Ramos (cell line): ENCODE measurements around the gene MAP3K15.
"Not testable (repeated sequence)": the region's sequence is repeated elsewhere in the genome, so short reads cannot be mapped to it uniquely, and the experiment has no call there.

Experiments
- in situ Hi-C: fragments of 300-500 bp; cut with MboI; formaldehyde crosslinking; loops from one replicate; pipeline ENCODE4 v1.14.3; 2022; ENCODE audit warnings: low sequenced_read_pairs; ENCODE audit not compliant: unreplicated experiment

MAP3K15 gene

GRCh38 chrX:19422661-19423060, 92.6 kb downstream of the MAP3K15 start:
- in situ Hi-C loops, result not testable (repeated sequence)

DNA sequence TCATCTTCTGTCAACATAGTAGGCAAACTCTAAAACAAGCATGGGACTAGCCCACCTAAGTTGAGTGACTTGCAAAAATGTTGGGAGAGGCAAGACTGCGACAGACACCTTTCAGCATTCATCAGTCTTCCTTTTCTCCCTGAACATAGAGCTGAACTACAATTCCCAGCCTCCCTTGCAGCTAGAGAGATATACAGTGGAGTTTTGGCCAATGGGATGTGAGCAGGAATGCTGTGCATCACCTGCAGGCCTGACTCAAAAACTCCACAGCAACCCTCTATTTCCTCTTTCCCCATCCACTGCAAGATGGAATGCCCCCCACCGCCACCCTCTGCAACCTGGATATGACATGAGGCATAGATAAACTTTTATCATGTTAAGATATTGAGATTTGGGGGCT, 105.0 kb downstream of the MAP3K15 start:
- in situ Hi-C loops, result no loop called here

GRCh38 chrX:19403696-19404095, 111.6 kb downstream of the MAP3K15 start:
- in situ Hi-C loops, result no loop called here

DNA sequence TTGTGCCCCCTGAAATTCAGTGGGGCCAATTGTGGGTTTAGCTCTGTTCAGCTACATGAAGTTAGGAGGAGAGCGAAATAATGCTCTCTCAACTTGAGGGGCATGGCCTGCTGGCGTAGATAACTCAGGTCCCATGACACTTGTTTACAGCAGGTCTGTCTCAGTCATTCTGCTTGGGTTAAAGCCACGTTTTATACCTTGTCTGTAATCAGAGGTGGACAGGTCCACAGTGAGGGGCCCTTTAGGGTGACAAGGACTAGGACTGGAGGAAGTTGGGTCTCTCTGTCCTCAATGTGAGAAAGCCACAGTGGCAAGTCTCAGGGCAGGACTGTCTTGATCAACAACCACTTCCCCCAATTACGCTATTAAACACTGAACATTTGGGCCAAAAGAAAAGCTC, 122.6 kb downstream of the MAP3K15 start:
- in situ Hi-C loops, result loop anchor here (25.0 kb wide), 1 partner anchor 145 kb away; no protein-coding TSS in a partner anchor

DNA sequence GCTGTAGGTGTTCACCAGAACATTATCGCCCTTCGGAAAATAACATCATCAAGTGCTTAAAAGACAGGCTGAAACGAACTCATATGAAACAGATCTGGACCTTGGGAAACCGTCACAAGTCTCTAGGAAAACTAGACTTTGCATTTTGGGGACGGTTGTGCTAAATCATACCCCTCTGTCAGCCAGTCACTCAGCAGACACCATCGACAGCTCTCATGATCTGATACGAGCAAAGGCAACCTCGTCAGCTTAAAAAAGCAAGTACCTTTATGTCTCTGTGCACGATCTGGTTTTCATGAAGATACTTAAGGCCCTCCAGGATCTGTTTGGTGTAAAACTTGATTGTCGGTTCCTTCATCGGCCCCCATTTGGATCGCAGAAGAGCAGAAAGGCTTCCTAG, 123.2 kb downstream of the MAP3K15 start:
- in situ Hi-C loops, result loop anchor here (25.0 kb wide), 1 partner anchor 145 kb away; no protein-coding TSS in a partner anchor

- in situ Hi-C loops, result loop anchor here (25.0 kb wide), 1 partner anchor 148 kb away; no protein-coding TSS in a partner anchor
Observed at GRCh38 chrX:19389227-19389845, 126.0 kb downstream of the MAP3K15 start.

- in situ Hi-C loops, result loop anchor here (25.0 kb wide), 1 partner anchor 149 kb away; no protein-coding TSS in a partner anchor
Observed at GRCh38 chrX:19388741-19389140, 126.6 kb downstream of the MAP3K15 start.

DNA sequence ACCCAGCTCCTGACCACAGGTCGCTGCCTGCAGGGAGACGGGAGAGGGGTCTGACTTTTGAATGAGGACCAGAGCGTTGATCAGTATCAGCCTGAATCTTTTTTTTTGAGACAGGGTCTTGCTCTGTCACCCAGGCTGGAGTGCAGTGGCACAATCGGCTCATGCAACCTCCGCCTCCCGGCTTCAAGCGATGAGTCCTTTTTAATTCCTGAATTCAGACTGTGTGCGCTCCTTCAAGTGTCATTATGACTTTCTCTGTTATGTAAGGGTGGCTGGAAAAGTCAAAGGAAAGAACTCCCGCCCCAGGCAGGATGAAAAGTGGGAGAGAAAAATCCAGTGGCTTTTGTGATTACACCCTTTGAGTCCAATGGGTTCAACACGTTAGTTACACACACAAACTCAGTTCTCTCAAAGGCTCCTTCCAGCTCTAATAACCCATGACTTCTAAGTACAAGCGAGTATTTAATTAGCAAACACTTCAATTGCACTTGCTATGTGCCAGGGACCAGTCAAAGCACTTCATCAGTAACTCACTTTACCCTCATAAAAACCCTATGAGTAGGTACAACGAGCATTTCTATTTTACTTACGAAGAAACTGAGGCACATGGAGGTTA, 127.1 kb downstream of the MAP3K15 start:
- in situ Hi-C loops, result loop anchor here (25.0 kb wide), 1 partner anchor 149 kb away; no protein-coding TSS in a partner anchor

DNA sequence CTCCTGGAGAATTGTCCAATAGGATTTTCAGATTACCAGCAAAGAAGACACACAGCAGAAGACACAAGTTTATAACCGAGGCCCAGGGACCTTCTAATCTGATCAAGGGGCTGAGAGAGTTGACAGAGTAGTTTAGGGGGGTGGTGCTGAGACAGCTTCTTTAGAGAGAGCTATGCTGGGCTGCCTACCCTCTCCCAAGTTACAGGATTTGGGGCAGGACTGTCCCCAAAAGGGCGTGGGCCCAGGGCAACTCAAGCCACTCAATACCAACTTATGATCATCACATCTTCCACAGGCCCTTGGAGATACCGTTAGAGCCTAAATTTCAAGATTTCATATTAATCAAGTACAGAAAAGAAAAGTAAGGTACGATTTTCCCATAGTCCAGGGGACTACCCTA, 128.6 kb downstream of the MAP3K15 start:
- in situ Hi-C loops, result loop anchor here (25.0 kb wide), 1 partner anchor 151 kb away; no protein-coding TSS in a partner anchor

- in situ Hi-C loops, result loop anchor here (25.0 kb wide), 1 partner anchor 155 kb away; no protein-coding TSS in a partner anchor
Observed at GRCh38 chrX:19382555-19383145, 132.7 kb downstream of the MAP3K15 start.

DNA sequence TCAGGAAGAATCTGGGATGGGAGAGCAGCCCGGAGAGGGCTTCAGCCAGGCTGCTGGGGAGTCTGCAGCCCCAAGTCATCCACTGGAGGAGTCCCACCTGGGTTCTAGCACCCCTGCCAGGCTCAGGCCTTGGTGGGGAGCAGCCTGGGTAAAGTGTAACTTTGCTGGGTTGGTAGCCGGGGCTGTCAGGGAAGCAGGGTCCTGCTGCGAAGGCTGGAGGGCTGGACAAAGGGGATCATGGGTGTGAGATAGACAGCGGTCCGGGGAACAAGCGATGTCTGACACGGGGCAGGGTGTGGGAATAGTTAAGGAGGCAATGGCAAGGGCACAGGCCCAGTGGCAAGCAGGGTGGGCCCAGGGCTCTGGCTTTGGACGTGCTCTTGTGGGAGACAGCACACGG, 134.0 kb downstream of the MAP3K15 start:
- in situ Hi-C loops, result loop anchor here (25.0 kb wide), 1 partner anchor 156 kb away; no protein-coding TSS in a partner anchor

DNA sequence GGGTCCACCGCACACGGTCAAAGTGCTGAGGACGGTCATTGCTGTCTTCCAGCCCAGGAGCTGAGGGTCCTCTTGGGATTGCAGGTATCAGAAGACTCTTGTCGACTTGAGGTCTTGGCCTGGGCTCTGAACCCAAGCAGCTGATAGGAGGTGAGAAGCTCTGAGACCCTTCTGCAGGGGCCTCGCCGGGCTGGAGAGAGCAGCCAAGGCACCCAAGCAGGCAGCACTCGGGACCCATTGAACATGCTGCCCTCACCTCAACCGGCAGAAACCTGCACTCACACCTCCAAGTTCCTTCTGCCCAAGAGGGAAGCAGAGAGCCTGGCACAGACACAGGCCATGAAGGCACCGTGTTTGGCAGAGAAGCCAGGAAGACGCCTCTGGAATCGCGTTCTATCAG, 137.5 kb downstream of the MAP3K15 start:
- in situ Hi-C loops, result loop anchor here (25.0 kb wide), 1 partner anchor 160 kb away; no protein-coding TSS in a partner anchor

GRCh38 chrX:19375546-19375945, 139.8 kb downstream of the MAP3K15 start:
- in situ Hi-C loops, result loop anchor here (25.0 kb wide), 1 partner anchor 162 kb away; no protein-coding TSS in a partner anchor

DNA sequence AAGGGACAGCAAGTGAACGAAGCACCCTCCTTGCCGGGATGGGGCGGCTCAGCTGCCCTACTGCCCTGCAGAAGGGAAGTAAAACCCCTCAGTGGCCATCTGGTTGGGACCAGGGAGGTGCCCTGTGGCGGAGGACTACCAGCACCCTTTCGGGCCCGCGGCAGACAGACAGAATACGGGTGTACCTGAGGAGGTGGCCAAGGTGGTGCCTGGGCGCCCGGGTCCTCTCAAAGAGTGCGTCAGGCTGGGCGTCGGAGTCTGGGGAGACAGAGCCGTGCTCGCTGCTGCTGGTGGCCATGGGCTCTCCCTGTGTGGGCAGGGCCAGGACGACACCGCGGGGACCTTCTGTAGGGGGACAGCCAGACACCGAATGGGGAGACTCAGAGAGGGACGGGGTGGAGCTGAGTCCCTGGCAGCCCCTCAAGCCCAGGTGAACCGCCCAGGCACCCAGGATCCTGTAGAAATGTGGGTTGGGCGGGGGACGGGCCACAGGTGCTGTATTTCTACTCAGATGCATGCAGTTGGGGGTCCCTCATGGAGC, 141.9 kb downstream of the MAP3K15 start:
- in situ Hi-C loops, result loop anchor here (25.0 kb wide), 2 partner anchors 514 to 614 kb away; partner anchors contain the start of genes BCLAF3 and SH3KBP1

GRCh38 chrX:19372547-19373331, 142.6 kb downstream of the MAP3K15 start:
- in situ Hi-C loops, result loop anchor here (25.0 kb wide), 2 partner anchors 515 to 615 kb away; partner anchors contain the start of genes BCLAF3 and SH3KBP1

- in situ Hi-C loops, result loop anchor here (25.0 kb wide), 2 partner anchors 515 to 615 kb away; partner anchors contain the start of genes BCLAF3 and SH3KBP1
Observed at GRCh38 chrX:19372170-19372546, 143.2 kb downstream of the MAP3K15 start.

- in situ Hi-C loops, result loop anchor here (25.0 kb wide), 2 partner anchors 517 to 617 kb away; partner anchors contain the start of genes BCLAF3 and SH3KBP1
Observed at GRCh38 chrX:19370061-19370460, 145.2 kb downstream of the MAP3K15 start.

GRCh38 chrX:19368576-19368975, 146.7 kb downstream of the MAP3K15 start:
- in situ Hi-C loops, result loop anchor here (25.0 kb wide), 2 partner anchors 519 to 619 kb away; partner anchors contain the start of genes BCLAF3 and SH3KBP1

GRCh38 chrX:19361701-19362100, 153.6 kb downstream of the MAP3K15 start:
- in situ Hi-C loops, result loop anchor here (25.0 kb wide), 2 partner anchors 526 to 626 kb away; partner anchors contain the start of genes BCLAF3 and SH3KBP1
